HS-5 (cell line): Measurements from ENCODE around the gene RUBCNL.
"Not testable (repeated sequence)": the region's sequence is repeated elsewhere in the genome, so short reads cannot be mapped to it uniquely, and the experiment has no call there.

Source experiments
- DNase-seq: peaks from one replicate; pipeline ENCODE4 v3.0.0-alpha.2; 2012; ENCODE audit warnings: low read depth

RUBCNL gene

GRCh38 chr13:46372938-46373337 lies 14.1 kb downstream of the RUBCNL start:
- DNase-seq: not testable (repeated sequence)

- no peak for DNase-seq
These were observed 15.0 kb downstream of the RUBCNL start for GRCh38 chr13:46372071-46372470.

- DNase-seq: no peak
These were observed 17.4 kb downstream of the RUBCNL start for GRCh38 chr13:46369506-46370277.

- no peak for DNase-seq
These were observed 19.3 kb downstream of the RUBCNL start for GRCh38 chr13:46367617-46368327.

- no peak for DNase-seq
These were observed 25.6 kb downstream of the RUBCNL start for GRCh38 chr13:46361276-46361934.

- DNase-seq: no peak
These were observed 26.4 kb downstream of the RUBCNL start for GRCh38 chr13:46360604-46361003.

- no peak for DNase-seq
These were observed 27.3 kb downstream of the RUBCNL start for GRCh38 chr13:46359714-46360113.

- no peak for DNase-seq
These were observed 31.0 kb downstream of the RUBCNL start for GRCh38 chr13:46355901-46356590.

GRCh38 chr13:46355088-46355468 lies 32.0 kb downstream of the RUBCNL start:
- no peak for DNase-seq

- DNase-seq: peak; percentile 76
These were observed 32.6 kb downstream of the RUBCNL start for GRCh38 chr13:46354156-46355087.

- no peak for DNase-seq
These were observed 34.2 kb downstream of the RUBCNL start for GRCh38 chr13:46352805-46353204.

GRCh38 chr13:46350003-46350402 lies 37.0 kb downstream of the RUBCNL start:
- no peak for DNase-seq

- no peak for DNase-seq
These were observed 38.1 kb downstream of the RUBCNL start for GRCh38 chr13:46348961-46349360.

GRCh38 chr13:46347277-46347676 lies 39.8 kb downstream of the RUBCNL start:
- no peak for DNase-seq

- DNase-seq: no peak
These were observed 41.2 kb downstream of the RUBCNL start for GRCh38 chr13:46345866-46346265.

GRCh38 chr13:46345398-46345797 lies 41.7 kb downstream of the RUBCNL start:
- DNase-seq: no peak

GRCh38 chr13:46343279-46343994 lies 43.6 kb downstream of the RUBCNL start:
- no peak for DNase-seq

- no peak for DNase-seq
These were observed 44.5 kb downstream of the RUBCNL start for GRCh38 chr13:46342538-46342937.

- peak; percentile 54 for DNase-seq
These were observed 45.8 kb downstream of the RUBCNL start for GRCh38 chr13:46341112-46341711.

GRCh38 chr13:46340631-46341111 lies 46.4 kb downstream of the RUBCNL start:
- no peak for DNase-seq
